Prostate gland (tissue), 2 donors: ENCODE results near the gene BIRC7. TPM values are rescaled to one million over a fixed set of nuclear protein-coding genes. Genes with fewer than 3 reads are reported as not detected.

ENCODE experiments used
- DNase-seq: peaks from one replicate; pipeline ENCODE4 v3.0.0-alpha.2; 2019; ENCODE audit warnings: low spot score
- H3K27ac ChIP-seq, 2 donors: fragments of 200-600 bp; sonication (generic); 2 replicates each; pipeline ENCODE4 v1.5.1; 2017 to 2019
- H3K27me3 ChIP-seq: fragments of 200-600 bp; sonication (generic); replicated peaks from 2 replicates; pipeline ENCODE4 v1.5.1; 2019; ENCODE audit not compliant: insufficient read depth
- H3K36me3 ChIP-seq, 2 donors: fragments of 200-600 bp; sonication (generic); 1 replicate in 1 of 2; 2 replicates in 1 of 2; pipeline versions ENCODE4 v1.5.1 to v1.8.1; 2017 to 2019
- H3K4me1 ChIP-seq: fragments of 200-600 bp; sonication (generic); replicated peaks from 2 replicates; pipeline ENCODE4 v1.5.1; 2019
- H3K4me3 ChIP-seq, 2 donors: fragments of 200-600 bp; sonication (generic); 2 replicates each; pipeline ENCODE4 v1.5.1; 2017 to 2019
- H3K9me3 ChIP-seq: fragments of 200-600 bp; sonication (generic); 2 replicates; pipeline ENCODE4 v1.5.1; 2017
- POLR2A ChIP-seq: fragments of 450-650 bp; IDR thresholded peaks from one replicate; pipeline ENCODE4 v1.6.1; 2016; ENCODE audit warnings: antibody characterized with exemption, mild to moderate bottlenecking
- POLR2AphosphoS5 ChIP-seq: sonication (generic); formaldehyde crosslinking; IDR thresholded peaks from one replicate; pipeline ENCODE4 v1.6.1; 2017; ENCODE audit warnings: antibody characterized with exemption
- WGBS: methylation state at CpG from one replicate; pipeline ENCODE4 v1.1.5; 2018; 5-methylcytosine and 5-hydroxymethylcytosine counted together
- intact Hi-C: fragments of 100-400 bp; cut with DNase I; formaldehyde crosslinking; loops from one replicate; pipeline ENCODE4 v1.14.2; 2022
- total RNA-seq, 2 donors: library from RNA; depleted of rRNA; stranded (reverse); fragments of >200 nt; gene quantifications; one replicate each; pipeline ENCODE4 v1.1.0, GENCODE V29; 2016
- TF ChIP-seq, protein P1 (sequence below), 4 experiments: fragments of 200-600 bp in 2 of 4; fragments of 450-650 bp in 2 of 4; sonication (generic) in 2 of 4; IDR thresholded peaks; 1 replicate in 3 of 4; 2 replicates in 1 of 4; pipeline ENCODE4 v1.5.1; 2016 to 2019; ENCODE audit warnings: antibody characterized with exemption in 4 of 4, mild to moderate bottlenecking in 2 of 4, moderate library complexity in 2 of 4

Gene BIRC7
- total RNA-seq, 2 donors from 2014 or later, result not detected

DNA sequence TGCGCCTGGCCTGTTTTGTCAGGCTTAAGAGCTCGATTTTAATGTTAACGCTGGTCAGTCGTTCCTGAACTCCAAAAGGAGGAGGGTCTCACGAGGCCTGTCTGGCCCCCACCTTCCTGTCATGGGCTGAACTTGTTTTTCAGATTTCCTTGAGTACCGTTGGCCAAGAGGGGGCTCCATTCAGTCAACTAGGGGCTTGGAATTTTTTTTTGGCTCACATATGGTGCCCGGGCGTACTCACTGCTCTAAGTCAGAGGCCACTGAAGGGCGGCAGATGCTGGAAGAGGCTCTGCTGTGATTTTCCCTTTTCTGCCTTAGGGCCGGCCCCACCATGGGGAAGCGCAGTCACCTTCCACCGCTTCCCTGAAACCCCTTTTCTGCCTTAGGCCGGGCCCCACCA is 6.9 kb upstream of the BIRC7 start:
- DNase-seq, result no peak
- TF ChIP-seq POLR2AphosphoS5 (no peak), POLR2A (no peak)
- TF ChIP-seq, protein P1, sequence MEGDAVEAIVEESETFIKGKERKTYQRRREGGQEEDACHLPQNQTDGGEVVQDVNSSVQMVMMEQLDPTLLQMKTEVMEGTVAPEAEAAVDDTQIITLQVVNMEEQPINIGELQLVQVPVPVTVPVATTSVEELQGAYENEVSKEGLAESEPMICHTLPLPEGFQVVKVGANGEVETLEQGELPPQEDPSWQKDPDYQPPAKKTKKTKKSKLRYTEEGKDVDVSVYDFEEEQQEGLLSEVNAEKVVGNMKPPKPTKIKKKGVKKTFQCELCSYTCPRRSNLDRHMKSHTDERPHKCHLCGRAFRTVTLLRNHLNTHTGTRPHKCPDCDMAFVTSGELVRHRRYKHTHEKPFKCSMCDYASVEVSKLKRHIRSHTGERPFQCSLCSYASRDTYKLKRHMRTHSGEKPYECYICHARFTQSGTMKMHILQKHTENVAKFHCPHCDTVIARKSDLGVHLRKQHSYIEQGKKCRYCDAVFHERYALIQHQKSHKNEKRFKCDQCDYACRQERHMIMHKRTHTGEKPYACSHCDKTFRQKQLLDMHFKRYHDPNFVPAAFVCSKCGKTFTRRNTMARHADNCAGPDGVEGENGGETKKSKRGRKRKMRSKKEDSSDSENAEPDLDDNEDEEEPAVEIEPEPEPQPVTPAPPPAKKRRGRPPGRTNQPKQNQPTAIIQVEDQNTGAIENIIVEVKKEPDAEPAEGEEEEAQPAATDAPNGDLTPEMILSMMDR (IDR thresholded peaks at IDR 0.05), result no peak
- WGBS, result 71% methylated on average over 13 of the region's 13 CpGs
- H3K4me3 ChIP-seq, result no peak overlapping the region
- peaks cover 3% of the 10 kb centered on the region for H3K27me3 ChIP-seq
- H3K27ac ChIP-seq, result no peak overlapping the region
- intact Hi-C loops, result loop anchor here (5.0 kb wide), 1 partner anchor 172 kb away; no protein-coding TSS in a partner anchor
- H3K4me1 ChIP-seq, result no peaks in the 10 kb centered on the region
- no peaks in the 10 kb centered on the region for H3K36me3 ChIP-seq
- no peaks in the 10 kb centered on the region for H3K9me3 ChIP-seq

DNA sequence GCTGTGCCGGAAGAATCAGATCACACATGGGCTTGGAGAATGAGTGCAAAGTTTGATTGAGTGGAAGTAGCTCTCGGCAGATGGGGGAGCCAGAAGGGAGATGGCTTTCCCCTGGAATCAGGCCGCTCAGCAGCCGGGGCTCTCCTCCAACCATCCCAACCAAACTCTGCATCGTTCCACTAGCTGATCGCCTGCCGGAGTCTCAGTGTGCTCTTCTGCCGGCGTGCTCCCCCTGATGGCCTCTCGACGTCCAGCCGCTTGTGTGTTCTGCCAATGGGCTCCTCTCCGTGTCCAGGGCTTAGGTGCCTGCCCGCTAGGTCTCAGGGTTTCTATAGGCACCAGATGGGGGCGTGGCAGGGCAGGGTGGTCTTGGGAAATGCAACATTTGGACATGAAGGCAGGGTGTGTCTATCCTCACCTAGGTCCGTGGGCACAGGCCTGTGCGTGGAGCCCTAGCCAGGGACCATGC is 4.9 kb upstream of the BIRC7 start:
- Histone ChIP-seq H3K36me3 (no peaks in the 10 kb centered on the region), H3K27me3 (peaks cover 5% of the 10 kb centered on the region), H3K27ac (no peak overlapping the region), H3K4me1 (no peaks in the 10 kb centered on the region), H3K4me3 (no peak overlapping the region), H3K9me3 (no peaks in the 10 kb centered on the region)
- intact Hi-C loops, result loop anchor here (2.0 kb wide), 1 partner anchor 48 kb away; no protein-coding TSS in a partner anchor
- TF ChIP-seq, protein P1 (IDR thresholded peaks at IDR 0.05), result peak in 3 of 4 experiments; percentile 37 to 62 (median 53)
- TF ChIP-seq POLR2A (no peak), POLR2AphosphoS5 (no peak)
- DNase-seq, result peak; percentile 47
- 12% methylated on average over 17 of the region's 17 CpGs for WGBS

DNA sequence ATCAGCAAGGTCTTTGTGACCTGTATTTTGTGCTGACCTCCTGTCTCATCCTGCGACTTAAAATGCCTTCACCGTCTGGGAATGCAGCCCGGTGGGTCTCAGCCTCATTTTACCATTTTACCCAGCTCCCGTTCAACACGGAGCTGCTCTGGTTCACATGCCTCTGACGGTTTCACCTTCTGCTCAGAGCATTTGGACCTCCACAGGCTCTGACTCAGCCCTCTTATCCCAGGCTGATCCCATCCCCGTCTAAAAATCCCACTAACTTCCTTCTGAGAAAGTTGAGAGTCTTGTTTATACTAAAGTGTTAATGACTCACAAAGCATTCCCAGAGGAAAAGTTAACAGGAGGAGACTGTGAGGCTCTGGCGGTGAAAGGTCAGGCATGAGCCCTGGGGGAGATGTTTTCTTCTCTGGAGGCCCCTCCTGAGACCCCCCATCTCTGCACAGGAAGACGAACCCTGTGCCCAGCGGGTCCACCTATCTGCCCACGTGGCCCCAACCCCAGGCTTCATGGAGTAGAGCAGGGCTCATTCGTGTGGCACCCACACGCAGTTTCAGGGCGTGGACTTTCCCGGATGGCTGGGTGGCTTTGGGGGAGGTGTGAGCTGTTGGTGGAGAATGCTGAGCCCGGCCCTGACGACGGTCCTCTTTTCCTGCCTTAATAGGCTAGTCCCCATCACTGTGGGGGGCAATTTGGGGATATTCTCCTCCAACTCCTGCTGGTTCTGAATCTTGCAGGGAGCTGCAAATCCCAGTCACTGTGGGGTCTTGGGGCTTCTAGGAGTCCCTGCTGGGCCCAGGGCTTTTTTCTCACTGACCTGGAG is 3.3 kb upstream of the BIRC7 start:
- Histone ChIP-seq H3K4me1 (no peaks in the 10 kb centered on the region), H3K4me3 (no peak overlapping the region), H3K27ac (no peak overlapping the region), H3K27me3 (peaks cover 5% of the 10 kb centered on the region), H3K36me3 (no peaks in the 10 kb centered on the region), H3K9me3 (no peaks in the 10 kb centered on the region)
- WGBS, result 57% methylated on average over 18 of the region's 18 CpGs
- no peak for DNase-seq
- intact Hi-C loops, result no loop called here
- TF ChIP-seq POLR2AphosphoS5, result no peak

DNA sequence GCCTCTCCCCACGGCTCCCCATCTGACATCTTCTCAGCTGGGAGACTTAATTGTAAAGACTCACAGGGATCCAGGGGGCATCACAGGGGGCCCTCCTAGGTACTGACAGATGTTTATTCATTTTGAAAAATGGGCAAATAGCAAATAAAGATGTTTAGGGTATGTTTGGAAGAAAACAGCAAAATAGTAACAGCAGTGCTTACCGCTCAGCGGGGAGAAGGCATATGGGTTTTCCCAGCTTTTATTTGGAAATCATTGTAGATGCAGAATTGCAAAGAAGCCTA is 2.7 kb upstream of the BIRC7 start:
- H3K4me3 ChIP-seq, result no peak overlapping the region
- no peaks in the 10 kb centered on the region for H3K36me3 ChIP-seq
- no peak overlapping the region for H3K27ac ChIP-seq
- no peak for DNase-seq
- no peaks in the 10 kb centered on the region for H3K9me3 ChIP-seq
- TF ChIP-seq POLR2AphosphoS5 (no peak), POLR2A (no peak)
- TF ChIP-seq, protein P1 (IDR thresholded peaks at IDR 0.05), result no peak
- WGBS, result 88% methylated on average over 3 of the region's 3 CpGs
- H3K27me3 ChIP-seq, result peaks cover 5% of the 10 kb centered on the region
- intact Hi-C loops, result no loop called here
- H3K4me1 ChIP-seq, result no peaks in the 10 kb centered on the region

DNA sequence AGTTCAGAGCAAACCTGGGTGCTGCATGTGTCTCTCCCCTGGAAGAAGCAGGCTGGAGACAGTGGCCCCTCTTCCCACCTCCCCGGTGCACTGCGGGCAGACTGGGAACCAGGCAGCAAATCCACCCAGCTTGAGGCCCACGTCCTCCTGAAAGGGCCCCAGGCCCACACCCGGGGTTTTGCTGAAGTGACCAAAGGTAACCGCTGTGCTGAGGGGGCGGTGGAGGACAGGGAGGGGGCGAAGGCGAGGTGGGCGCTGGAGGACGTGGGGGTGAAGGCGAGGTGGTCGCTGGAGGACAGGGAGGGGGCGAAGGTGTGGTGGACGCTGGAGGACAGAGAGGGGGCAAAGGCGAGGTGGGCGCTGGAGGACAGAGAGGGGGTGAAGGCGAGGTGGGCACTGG is 1.8 kb upstream of the BIRC7 start:
- Histone ChIP-seq H3K9me3 (no peaks in the 10 kb centered on the region), H3K27ac (no peak overlapping the region), H3K4me1 (no peaks in the 10 kb centered on the region), H3K36me3 (no peaks in the 10 kb centered on the region), H3K4me3 (no peak overlapping the region), H3K27me3 (peaks cover 5% of the 10 kb centered on the region)
- DNase-seq, result no peak
- no peak for TF ChIP-seq POLR2AphosphoS5
- TF ChIP-seq, protein P1 (IDR thresholded peaks at IDR 0.05), result no peak
- no peak for TF ChIP-seq POLR2A
- intact Hi-C loops, result no loop called here
- 88% methylated on average over 17 of the region's 17 CpGs for WGBS
